DMS153 (cell line): ENCODE results near the gene KCNAB2.
A peak's percentile ranks its signal among the peaks of the same experiment; 100 is the strongest.

ENCODE experiments used
- DNase-seq: peaks from one replicate; lab custom pipeline; 2025; lab: John Stamatoyannopoulos, UW

KCNAB2 gene

GRCh38 chr1:6098303-6099215, 52.9 kb downstream of the KCNAB2 start:
- no peak for DNase-seq

- no peak for DNase-seq
Observed at GRCh38 chr1:6099297-6099696, 53.6 kb downstream of the KCNAB2 start.

- no peak for DNase-seq
Observed at GRCh38 chr1:6099787-6100765, 54.4 kb downstream of the KCNAB2 start.

GRCh38 chr1:6100861-6101783, 55.4 kb downstream of the KCNAB2 start:
- no peak for DNase-seq

GRCh38 chr1:6101826-6102531, 56.3 kb downstream of the KCNAB2 start:
- no peak for DNase-seq

GRCh38 chr1:6102532-6102845, 56.8 kb downstream of the KCNAB2 start:
- no peak for DNase-seq

GRCh38 chr1:6103111-6103853, 57.6 kb downstream of the KCNAB2 start:
- no peak for DNase-seq

- no peak for DNase-seq
Observed at GRCh38 chr1:6103854-6104530, 58.3 kb downstream of the KCNAB2 start.

GRCh38 chr1:6104631-6105030, 58.9 kb downstream of the KCNAB2 start:
- no peak for DNase-seq

- DNase-seq, result no peak
Observed at GRCh38 chr1:6105218-6105679, 59.6 kb downstream of the KCNAB2 start.

GRCh38 chr1:6105763-6106162, 60.1 kb downstream of the KCNAB2 start:
- DNase-seq, result peak; percentile 8

GRCh38 chr1:6106321-6106731, 60.6 kb downstream of the KCNAB2 start:
- DNase-seq, result no peak

- no peak for DNase-seq
Observed at GRCh38 chr1:6106977-6107376, 61.3 kb downstream of the KCNAB2 start.

- DNase-seq, result no peak
Observed at GRCh38 chr1:6107409-6108356, 62.0 kb downstream of the KCNAB2 start.

GRCh38 chr1:6108476-6108875, 62.8 kb downstream of the KCNAB2 start:
- DNase-seq, result no peak

GRCh38 chr1:6108937-6109614, 63.4 kb downstream of the KCNAB2 start:
- peak; percentile 52 for DNase-seq

GRCh38 chr1:6109688-6110087, 64.0 kb downstream of the KCNAB2 start:
- DNase-seq, result no peak

GRCh38 chr1:6110326-6110725, 64.6 kb downstream of the KCNAB2 start:
- no peak for DNase-seq
